Muscle of back (tissue), 13 donors: ENCODE results near the gene TOMM40. TPM values are rescaled to one million over a fixed set of nuclear protein-coding genes. Genes with fewer than 3 reads are reported as not detected.
"Not testable (repeated sequence)": the region's sequence is repeated elsewhere in the genome, so short reads cannot be mapped to it uniquely, and the experiment has no call there.

Experiments used
- DNase-seq, 3 donors: peaks; one replicate each; pipeline versions ENCODE4 v3.0.0 to v3.0.0-alpha.2; 2013
- long read RNA-seq, 9 donors: transcript quantifications; one replicate each; lab custom pipeline, GENCODE V29; 2026
- polyA plus RNA-seq, 10 donors: library from polyadenylated mRNA; unstranded; fragments of 120-200 nt; gene quantifications; one replicate each; pipeline ENCODE4 v1.2.1, GENCODE V29; 2013; ENCODE audit not compliant: insufficient read length in 10 of 10

TOMM40 gene
- polyA plus RNA-seq = 10 to 100 TPM; 26.2 to 40.9 (median 31.0) TPM
- long read RNA-seq, donor 1, transcript TOMM40-202 (10 exons, 1,709 nt) = major isoform, 10 of 18 reads
- long read RNA-seq, donor 1, partial matches to known transcripts = 6 of 18 reads
- long read RNA-seq, donor 1, other reads (novel, unspliced or antisense) = 0 of 18 reads
- long read RNA-seq, donor 2, transcript TOMM40-202 (10 exons, 1,709 nt) = major isoform, 6 of 8 reads
- long read RNA-seq, donor 2, partial matches to known transcripts = 0 of 8 reads
- long read RNA-seq, donor 2, other reads (novel, unspliced or antisense) = 0 of 8 reads
- long read RNA-seq, donor 3 = 0 reads
- long read RNA-seq, donor 4, transcript TOMM40-202 (10 exons, 1,709 nt) = major isoform, 11 of 15 reads
- long read RNA-seq, donor 4, partial matches to known transcripts = 0 of 15 reads
- long read RNA-seq, donor 4, other reads (novel, unspliced or antisense) = 0 of 15 reads
- long read RNA-seq, donor 5, transcript TOMM40-202 (10 exons, 1,709 nt) = major isoform, 7 of 25 reads
- long read RNA-seq, donor 5, partial matches to known transcripts = 12 of 25 reads
- long read RNA-seq, donor 5, other reads (novel, unspliced or antisense) = 0 of 25 reads
- long read RNA-seq, donor 6, transcript TOMM40-201 (10 exons, 1,707 nt) = major isoform, 7 of 14 reads
- long read RNA-seq, donor 6, transcript TOMM40-202 (10 exons, 1,709 nt) = minor isoform, 5 of 14 reads
- long read RNA-seq, donor 6, partial matches to known transcripts = 0 of 14 reads
- long read RNA-seq, donor 6, other reads (novel, unspliced or antisense) = 0 of 14 reads
- long read RNA-seq, donor 7, transcript TOMM40-202 (10 exons, 1,709 nt) = major isoform, 12 of 22 reads
- long read RNA-seq, donor 7, transcript TOMM40-201 (10 exons, 1,707 nt) = minor isoform, 6 of 22 reads
- long read RNA-seq, donor 7, partial matches to known transcripts = 0 of 22 reads
- long read RNA-seq, donor 7, other reads (novel, unspliced or antisense) = 0 of 22 reads
- long read RNA-seq, donor 8, transcript TOMM40-202 (10 exons, 1,709 nt) = major isoform, 6 of 10 reads
- long read RNA-seq, donor 8, partial matches to known transcripts = 0 of 10 reads
- long read RNA-seq, donor 8, other reads (novel, unspliced or antisense) = 0 of 10 reads
- long read RNA-seq, donor 9 = 0 reads

DNA sequence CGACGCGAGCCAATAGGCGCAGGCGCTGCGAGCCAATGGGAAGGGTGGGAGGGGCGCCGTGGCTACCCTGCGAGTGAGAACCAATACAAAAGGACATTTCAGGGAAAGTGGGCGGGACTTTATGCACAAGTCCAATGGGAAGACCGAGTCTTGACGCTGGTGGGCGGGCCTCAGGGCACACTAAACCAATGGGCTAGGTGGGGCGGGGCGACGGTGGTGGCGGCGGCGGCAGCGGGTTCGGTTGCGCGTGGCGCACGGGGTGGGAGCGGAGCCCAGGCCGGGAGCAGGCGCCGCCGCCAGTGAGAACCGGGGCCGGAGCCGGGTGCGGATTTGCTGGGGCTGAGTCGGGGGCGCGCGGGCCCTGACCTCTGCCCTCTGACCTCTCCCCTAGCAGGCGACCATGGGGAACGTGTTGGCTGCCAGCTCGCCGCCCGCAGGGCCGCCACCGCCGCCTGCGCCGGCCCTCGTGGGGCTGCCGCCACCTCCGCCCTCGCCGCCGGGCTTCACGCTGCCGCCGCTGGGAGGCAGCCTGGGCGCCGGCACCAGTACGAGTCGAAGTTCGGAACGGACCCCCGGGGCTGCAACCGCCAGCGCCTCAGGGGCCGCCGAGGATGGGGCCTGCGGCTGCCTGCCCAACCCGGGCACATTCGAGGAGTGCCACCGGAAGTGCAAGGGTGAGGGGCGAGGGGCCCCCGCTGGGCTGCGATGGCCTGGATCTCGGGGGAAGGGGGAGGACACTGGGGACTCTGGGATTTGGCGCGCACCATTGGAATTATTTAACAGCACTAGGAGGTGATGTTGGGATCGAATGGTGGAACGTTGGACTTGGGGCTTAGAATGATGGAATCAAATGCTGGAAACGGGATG lies at the start of gene TOMM40:
Gene TOMM40, plus strand, starts transcription at position 239 of the 867 bp plus-strand sequence. Its CDS starts 162 bp downstream, at position 401.
- DNase-seq = peak in 1 of 3 donors; percentile 100

DNA sequence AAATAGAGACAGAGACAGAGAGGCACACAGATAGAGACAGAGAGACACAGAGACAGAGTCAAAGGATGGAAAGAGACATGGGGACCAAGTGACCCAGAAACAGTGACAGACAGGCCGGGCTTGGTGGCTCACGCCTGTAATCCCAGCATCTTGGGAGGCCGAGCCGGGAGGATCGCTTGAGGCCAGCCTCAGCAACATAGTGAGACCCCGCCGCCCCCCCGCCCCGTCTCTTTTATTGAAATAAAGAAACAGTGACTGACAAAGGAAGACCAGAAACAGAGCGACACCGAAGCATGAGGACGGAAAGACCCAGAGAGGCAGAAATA lies 45.8 kb upstream of the TOMM40 start:
- DNase-seq = no peak

GRCh38 chr19:44845612-44846454 lies 45.2 kb upstream of the TOMM40 start, which contains the start of gene NECTIN2:
TSS of gene NECTIN2 (plus strand) at chr19:44846297. CDS start at chr19:44846526, 229 bp downstream.
- DNase-seq = peak; percentile 98 to 99 (median 98)

- peak in 2 of 3 donors; percentile 44 to 77 for DNase-seq
Observed at GRCh38 chr19:44846455-44847143, 44.5 kb upstream of the TOMM40 start.

DNA sequence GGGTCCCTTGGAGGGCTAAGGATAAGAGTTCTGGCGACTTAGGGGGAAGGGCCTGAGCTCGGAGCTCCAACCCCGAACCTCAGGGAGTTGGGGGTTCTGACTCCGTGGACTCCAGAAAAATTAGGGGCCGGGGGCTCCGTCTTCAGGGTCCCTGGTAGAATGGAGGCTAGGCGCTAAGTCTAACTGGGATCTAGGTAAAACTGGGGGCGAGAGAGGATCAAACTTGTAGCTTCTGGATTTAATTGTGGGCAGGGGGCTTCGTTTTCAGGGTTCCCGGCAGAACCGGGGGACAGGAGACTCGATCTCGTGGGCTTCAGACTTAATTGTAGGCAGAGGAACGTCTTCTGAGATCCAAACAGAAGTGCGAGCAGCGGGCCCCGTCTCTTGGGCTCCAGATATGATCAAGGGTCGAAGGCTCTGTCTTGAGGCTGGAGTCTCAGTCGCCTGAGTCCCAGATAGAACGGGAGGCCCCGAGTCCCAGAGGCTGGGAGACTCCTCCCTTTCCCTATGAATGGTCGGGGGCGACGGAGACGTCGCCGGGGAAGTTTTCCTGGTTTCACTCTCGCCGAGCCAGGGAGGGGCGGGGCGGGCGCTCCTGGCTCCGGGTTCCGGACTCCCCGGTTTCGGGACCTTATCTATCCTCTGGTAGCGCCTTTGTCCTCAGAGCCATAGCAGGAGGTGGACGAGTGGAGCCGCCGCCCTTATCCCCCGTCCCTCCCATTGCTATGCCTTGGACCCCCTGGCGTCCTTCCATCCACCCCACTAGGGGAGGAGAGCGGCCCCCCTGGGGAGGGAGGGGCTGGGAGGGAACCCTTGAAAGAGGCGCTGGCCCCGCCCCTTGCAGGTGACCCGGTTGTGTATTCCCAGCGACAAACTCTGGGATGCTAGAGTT lies 43.7 kb upstream of the TOMM40 start:
- DNase-seq = peak in 2 of 3 donors; percentile 77 to 88

DNA sequence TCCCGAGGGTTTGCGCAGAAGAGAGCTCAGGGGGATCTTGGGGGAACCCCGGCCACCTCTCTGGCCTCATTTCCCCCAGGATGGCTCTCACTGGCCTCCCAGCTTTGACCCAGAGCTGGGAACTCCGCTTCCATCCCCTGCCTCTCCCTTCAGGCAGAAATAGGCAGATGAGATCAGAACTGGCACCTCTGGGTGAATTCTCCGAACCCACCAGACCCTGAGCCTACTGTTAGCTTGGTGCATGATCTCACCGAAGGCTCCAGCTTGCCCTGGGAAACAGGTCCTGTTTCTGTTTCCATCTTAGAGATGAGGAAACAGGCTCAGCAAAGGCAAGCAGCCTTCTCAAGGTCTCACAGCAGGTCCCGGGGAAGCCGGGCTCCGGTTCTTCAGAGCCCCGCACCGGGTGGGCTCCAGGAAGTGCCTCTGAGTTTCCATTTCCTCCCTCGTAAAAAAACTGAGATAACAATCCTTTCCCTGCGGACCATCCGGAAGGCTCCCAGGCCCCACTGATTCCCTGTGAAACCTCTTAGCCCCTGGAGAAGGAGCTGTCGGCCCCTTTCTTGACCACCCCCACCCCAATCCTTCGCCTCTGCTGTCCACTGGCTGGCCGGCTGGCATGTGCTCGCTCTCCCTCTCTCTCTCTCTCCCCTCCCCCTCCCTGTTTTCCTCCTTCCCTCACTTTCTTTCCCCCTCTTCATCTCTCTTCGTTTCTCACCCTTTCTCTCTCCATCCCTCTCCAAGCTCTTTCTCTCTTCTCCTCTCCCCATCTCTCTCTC lies 42.8 kb upstream of the TOMM40 start:
- peak in 2 of 3 donors; percentile 49 to 74 for DNase-seq

GRCh38 chr19:44848812-44849447 lies 42.1 kb upstream of the TOMM40 start:
- DNase-seq = peak in 1 of 3 donors; percentile 62

- peak in 1 of 3 donors; percentile 49 for DNase-seq
Observed at GRCh38 chr19:44850641-44851109, 40.4 kb upstream of the TOMM40 start.

- DNase-seq = no peak
Observed at GRCh38 chr19:44851427-44851826, 39.6 kb upstream of the TOMM40 start.

DNA sequence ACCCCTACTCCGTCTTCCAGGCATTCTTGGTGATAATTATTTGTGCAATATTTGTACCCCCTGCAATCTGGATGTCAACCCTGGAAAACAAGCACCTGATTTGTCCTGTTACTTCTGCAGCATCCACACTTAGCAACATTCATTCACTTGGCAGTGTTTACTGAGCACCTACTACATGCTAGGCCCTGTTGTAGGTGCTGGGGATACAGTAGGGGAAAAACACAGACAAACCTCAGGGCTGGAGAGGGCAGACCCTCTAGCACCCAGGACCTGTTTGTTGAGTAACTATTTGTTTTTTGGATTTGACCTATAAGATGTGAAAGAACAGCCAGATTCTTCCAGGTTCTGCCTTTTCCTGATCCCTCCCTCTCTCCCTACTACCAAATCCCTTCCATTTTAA lies 35.4 kb upstream of the TOMM40 start:
- DNase-seq = no peak

- DNase-seq = no peak
Observed at GRCh38 chr19:44856421-44857083, 34.5 kb upstream of the TOMM40 start.

DNA sequence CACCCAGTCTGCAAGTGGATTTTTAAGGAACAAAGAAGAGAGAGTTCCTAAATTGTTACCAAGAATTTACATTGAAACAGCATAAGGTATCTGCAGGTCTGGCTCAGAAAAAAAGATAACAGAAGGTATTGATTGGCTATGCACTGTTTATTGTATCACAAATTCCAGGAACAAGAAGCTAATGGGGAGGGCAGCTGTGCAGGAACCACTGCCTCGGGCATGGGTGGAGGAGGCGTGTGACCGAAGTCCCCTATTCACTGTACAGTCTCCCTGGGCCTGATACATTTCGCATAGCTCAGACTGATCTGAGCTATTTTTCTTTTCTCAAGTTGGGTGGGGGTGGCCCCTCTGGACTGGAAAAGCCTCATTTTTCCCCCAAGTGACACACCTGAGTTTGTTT lies 33.2 kb upstream of the TOMM40 start:
- DNase-seq = no peak

DNA sequence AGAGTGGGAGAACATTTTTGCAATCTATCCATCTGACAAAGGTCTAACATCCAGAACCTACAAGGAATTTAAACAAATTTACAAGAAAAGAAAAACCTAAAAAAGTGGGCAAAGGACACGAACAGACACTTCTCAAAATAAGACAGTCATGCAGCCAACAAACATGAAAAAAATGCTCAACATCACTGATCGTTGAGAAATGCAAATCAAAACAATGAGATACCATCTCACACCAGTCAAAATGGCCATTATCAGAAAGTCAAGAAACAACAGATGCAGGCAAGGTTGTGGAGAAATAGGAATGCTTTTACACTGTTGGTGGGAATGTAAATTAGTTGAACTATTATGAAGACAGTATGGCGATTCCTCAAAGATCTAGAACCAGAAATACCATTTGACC lies 29.5 kb upstream of the TOMM40 start:
- DNase-seq = not testable (repeated sequence)

DNA sequence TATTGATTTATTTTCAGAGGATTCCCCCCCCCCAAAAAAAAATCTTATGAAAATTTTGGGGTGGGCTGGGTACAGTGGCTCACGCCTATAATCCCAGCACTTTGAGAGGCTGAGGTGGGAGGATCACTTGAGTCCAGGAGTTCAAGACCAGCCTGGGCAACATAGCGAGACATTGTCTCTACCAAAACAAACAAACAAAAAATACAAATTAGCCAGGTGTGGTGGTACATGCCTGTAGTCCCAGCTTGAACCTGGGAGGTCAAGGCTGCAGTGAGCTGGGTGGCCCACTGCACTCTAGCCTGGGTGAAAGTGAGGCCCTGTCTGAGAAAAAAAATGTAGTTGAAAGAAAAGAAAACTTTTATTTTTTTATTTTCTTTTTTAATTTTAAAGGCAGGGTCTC lies 27.1 kb upstream of the TOMM40 start:
- no peak for DNase-seq

DNA sequence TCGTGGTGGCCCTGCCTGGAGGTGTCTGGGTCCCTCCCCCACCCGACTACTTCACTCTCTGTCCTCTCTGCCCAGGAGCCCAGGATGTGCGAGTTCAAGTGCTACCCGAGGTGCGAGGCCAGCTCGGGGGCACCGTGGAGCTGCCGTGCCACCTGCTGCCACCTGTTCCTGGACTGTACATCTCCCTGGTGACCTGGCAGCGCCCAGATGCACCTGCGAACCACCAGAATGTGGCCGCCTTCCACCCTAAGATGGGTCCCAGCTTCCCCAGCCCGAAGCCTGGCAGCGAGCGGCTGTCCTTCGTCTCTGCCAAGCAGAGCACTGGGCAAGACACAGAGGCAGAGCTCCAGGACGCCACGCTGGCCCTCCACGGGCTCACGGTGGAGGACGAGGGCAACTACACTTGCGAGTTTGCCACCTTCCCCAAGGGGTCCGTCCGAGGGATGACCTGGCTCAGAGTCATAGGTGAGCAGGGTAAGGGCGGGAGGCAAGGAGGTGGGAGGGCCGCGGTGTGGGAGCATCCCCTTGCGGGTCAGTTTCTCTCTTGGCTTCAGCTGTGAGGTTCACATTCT lies 25.8 kb upstream of the TOMM40 start:
- no peak for DNase-seq

DNA sequence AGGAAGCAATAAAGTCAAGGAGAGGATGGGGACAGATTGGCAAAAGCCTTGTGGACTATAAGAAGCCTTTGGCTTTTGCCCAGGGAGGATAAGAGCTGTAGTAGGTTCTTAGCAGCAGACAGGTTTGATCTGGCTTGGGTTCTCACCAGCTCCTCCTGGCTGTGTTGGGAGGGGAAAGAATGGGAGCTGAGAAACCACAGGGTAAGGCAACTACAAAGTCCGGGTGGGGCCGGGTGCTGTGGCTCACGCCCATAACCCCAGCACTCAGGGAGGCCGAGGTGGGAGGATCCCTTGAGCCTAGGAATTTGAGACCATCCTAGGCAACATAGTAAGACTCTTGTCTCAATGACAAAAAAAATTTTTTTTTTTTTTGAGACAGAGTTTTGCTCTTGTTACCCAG lies 24.4 kb upstream of the TOMM40 start:
- DNase-seq = no peak
